Raji (cell line): ENCODE data around the gene GLYAT.

Source experiments
- POLR2A ChIP-seq: IDR thresholded peaks from 2 replicates; pipeline ENCODE4 v1.6.1; 2011; ENCODE audit warnings: low read depth, low read length, control low read depth; ENCODE audit not compliant: insufficient read depth

Gene GLYAT

GRCh38 chr11:58763120-58763490 lies 31.4 kb upstream of the GLYAT start:
- TF ChIP-seq POLR2A = no peak

- no peak for TF ChIP-seq POLR2A
These were observed 30.8 kb upstream of the GLYAT start for GRCh38 chr11:58762284-58763119.

- no peak for TF ChIP-seq POLR2A
These were observed 25.7 kb upstream of the GLYAT start for GRCh38 chr11:58757439-58757838.

GRCh38 chr11:58745705-58746364 lies 14.1 kb upstream of the GLYAT start:
- no peak for TF ChIP-seq POLR2A

GRCh38 chr11:58744988-58745704 lies 13.4 kb upstream of the GLYAT start:
- TF ChIP-seq POLR2A = no peak

GRCh38 chr11:58742981-58743880 lies 11.5 kb upstream of the GLYAT start:
- no peak for TF ChIP-seq POLR2A

- no peak for TF ChIP-seq POLR2A
These were observed 10.4 kb upstream of the GLYAT start for GRCh38 chr11:58742140-58742539.

GRCh38 chr11:58741127-58741526 lies 9.4 kb upstream of the GLYAT start:
- TF ChIP-seq POLR2A = no peak

- TF ChIP-seq POLR2A = no peak
These were observed 8.7 kb upstream of the GLYAT start for GRCh38 chr11:58740447-58740846.

GRCh38 chr11:58739725-58740430 lies 8.1 kb upstream of the GLYAT start:
- TF ChIP-seq POLR2A = no peak

- TF ChIP-seq POLR2A = no peak
These were observed 3.1 kb upstream of the GLYAT start for GRCh38 chr11:58734681-58735490.

GRCh38 chr11:58730507-58731089 lies 1.1 kb downstream of the GLYAT start:
- no peak for TF ChIP-seq POLR2A

- no peak for TF ChIP-seq POLR2A
These were observed 4.3 kb downstream of the GLYAT start for GRCh38 chr11:58727415-58727797.
